HG03039 (cell line): ENCODE measurements around the gene RTF1.

Experiments
- ATAC-seq: cut with Tn5 transposase; IDR thresholded peaks from one replicate; pipeline ENCODE4 v1.9.1; 2021; ENCODE audit warnings: mild to moderate bottlenecking, moderate library complexity; ENCODE audit not compliant: unreplicated experiment

RTF1 gene

GRCh38 chr15:41484937-41485625 lies 68.2 kb downstream of the RTF1 start:
- ATAC-seq, result no peak

DNA sequence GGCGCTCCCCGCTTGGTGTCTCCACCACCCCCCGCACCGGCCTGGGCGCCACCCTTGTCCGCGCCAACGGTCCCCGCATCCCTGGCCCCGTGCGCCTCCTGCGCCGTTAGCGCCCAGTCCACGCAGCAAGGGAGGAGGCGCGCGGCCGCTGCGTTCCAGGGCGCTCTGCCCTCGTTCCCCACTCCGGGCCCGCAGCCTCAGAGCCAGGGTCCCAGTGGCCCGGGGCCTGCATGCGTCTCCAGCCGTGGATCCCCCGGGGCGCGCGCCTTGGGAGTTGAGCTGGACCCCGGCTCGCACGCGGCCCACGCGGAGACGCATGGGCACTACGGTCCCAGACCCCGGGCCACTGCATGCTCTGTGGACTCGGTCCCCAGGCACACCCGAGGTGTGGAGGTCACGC lies 69.4 kb downstream of the RTF1 start:
- ATAC-seq, result no peak

- no peak for ATAC-seq
Observed at GRCh38 chr15:41487381-41487780, 70.5 kb downstream of the RTF1 start.

GRCh38 chr15:41487802-41488201 lies 70.9 kb downstream of the RTF1 start:
- no peak for ATAC-seq

- no peak for ATAC-seq
Observed at GRCh38 chr15:41489641-41490040, 72.7 kb downstream of the RTF1 start.

DNA sequence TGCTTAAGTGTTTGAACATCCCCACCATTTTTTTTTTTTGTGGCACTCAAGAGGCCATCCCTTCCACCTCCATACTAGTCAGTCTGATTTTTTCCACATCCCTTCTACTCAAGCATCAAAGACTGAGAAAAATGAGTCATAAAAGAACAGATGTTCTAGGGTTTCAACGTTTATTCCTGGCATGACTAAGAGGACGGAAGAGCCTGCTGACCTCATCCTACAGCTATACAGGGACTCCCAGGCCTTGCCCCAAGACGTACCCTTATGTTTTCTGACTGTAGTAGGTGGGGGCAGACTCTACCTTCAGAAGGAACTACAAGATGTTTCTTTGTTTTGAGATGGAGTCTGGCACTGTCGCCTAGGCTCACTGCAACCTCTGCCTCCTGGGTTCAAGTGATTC lies 73.5 kb downstream of the RTF1 start:
- ATAC-seq, result no peak

GRCh38 chr15:41491889-41492288 lies 75.0 kb downstream of the RTF1 start:
- no peak for ATAC-seq

DNA sequence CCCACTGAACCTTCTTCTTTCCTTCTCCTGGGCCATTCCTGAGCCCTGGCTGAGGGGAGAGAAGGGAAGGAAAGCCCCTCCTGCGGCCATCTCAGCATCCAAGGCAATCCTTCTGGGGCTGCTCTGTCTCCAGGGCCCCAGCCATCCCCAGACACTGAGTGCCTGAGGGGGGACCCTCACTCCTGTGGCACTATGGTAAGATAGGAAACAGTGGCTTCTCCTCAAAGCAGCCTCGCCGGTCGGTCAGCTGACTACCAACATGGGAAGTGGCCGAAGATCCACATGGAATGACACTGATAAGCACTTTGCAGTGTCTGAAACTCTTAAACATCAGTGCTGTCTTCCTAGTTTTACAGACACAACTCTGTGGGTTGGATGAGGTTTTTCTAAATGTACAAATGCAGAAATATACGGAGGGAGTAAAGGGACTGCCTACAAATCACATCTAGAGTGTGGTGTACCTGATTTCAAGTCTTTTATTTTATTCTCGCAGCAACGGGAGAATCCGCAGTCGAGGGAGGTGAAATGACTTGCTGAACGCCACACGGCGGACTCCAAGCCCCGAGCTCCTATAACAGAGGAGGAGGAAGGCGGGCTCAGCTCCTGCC lies 75.8 kb downstream of the RTF1 start:
- ATAC-seq, result no peak

DNA sequence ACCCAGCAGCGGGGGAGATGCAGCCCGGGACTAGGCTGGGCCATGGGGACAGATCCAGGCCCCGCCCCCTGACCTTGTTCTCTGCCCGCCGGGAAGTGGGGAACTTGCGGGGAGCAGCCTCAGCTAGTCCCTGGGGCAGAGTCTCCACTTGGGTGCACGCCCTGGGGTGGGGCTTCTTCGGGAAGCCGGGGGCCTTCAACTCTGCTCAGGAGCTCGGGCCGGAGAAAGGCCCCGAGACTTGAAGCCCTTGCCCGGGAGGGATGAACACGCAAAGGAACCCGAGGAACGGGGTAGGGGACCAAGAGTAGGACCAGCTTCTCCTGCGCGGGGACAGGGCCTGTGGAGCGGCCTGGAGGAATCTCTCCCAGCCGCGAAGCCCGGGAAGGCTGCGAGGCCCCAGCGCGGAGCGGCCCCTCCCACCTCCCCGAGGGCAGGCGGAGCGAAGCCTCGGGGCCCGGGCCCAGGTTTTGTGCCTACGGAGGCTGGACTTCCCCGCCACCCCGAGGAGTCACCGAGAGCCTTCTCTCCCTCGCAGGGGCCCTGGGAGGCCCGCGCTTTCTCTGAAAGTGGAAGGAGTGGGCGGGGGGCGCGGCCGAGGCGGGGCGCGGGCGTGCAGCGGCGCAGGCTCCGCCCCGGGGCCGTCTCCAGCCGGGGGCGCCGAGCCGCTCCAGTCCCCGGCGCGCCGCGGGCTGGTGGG lies 76.5 kb downstream of the RTF1 start, which contains the start of gene ITPKA:
Gene ITPKA, plus strand, starts transcription at position 670 of the 697 bp plus-strand sequence. CDS start 54 bp downstream, outside the sequence.
- ATAC-seq, result peak; percentile 51

DNA sequence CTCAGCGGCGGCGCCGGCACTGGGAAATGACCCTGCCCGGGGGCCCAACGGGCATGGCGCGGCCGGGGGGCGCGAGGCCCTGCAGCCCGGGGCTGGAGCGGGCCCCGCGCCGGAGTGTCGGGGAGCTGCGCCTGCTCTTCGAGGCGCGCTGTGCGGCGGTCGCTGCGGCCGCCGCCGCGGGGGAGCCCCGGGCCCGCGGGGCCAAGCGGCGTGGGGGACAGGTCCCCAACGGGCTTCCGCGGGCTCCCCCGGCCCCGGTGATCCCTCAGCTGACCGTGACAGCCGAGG lies 77.0 kb downstream of the RTF1 start:
- no peak for ATAC-seq

- peak; percentile 6 for ATAC-seq
Observed at GRCh38 chr15:41494190-41494921, 77.5 kb downstream of the RTF1 start.

GRCh38 chr15:41494922-41495735 lies 78.2 kb downstream of the RTF1 start:
- ATAC-seq, result no peak

DNA sequence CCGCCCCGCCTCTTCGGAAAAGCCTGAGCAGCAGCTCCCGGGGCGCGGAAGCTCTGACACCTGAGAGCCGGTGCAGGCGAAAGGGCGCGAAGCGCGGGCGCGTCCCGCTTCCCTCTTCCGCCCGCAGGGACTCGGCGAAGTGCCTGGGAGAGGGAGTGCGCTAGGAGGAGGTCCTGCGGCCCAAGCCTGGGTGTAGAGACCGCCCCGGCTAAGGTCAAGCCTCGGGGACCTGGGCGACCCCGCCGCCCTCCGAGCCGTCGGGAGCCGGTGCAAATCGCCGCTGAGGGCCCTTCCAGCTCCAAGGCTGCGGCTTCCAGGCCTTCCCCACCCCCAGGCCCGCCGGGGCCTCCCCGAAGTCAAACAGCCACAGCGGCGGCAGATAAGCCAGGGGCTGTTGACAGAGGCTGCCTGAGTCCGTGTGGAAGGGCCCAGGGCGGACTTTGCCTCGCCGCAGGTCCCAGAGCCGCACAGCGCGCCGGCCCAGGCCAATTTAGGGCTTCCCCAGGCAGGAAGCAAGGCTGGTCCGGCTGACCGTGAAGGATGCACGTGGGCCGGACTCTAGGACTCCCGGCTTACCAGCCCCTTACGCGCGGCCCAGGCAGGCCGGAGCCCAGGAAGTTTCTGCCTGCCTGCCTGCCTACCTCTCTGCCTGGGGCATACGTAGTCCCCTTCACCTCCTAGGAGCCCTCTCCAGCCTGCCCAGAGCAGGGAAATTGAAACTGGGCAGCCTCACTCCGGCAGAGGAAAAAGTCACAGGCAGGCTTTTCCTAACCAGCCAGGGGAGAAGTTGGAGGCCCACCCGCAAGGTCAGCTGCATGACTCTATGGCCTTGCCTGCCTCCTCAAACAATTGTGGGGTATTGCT lies 79.1 kb downstream of the RTF1 start:
- ATAC-seq, result no peak

GRCh38 chr15:41498657-41499056 lies 81.8 kb downstream of the RTF1 start:
- ATAC-seq, result no peak

DNA sequence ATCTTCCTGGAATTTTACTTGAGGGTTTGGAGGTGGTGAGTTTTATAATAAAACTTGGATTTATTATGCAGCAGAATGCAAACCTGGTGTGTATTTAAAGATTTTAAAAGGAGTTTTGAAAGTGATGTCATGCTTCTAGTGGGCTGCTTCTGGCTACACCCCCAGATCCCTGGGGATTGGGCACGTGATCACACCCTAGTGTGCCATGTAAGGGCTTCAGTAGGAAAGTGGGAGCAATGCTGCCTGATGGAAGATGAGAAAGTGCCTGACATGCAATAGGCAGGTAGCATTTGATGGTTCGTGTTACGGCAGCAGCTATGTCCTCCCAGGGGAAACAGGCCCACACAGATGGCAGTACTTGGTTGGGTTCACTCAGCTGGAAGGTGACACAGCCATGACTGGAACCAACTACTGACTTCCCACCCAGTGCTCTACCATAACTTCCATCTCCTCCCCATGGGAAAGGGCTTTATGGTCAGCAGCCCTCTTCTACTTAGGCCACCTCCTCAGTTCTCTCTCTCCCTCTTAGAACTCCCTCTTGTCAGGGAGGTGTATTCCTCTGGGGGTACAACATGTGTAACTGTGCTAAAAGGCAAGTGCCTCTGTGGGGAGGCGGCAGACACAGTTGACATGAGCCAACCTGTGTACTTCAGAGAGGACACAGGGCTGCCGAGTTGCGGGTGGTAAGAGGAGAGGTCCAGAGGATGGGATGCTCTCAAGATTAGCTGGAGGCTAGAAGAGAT lies 82.4 kb downstream of the RTF1 start:
- no peak for ATAC-seq

- no peak for ATAC-seq
Observed at GRCh38 chr15:41501191-41501917, 84.5 kb downstream of the RTF1 start.

- no peak for ATAC-seq
Observed at GRCh38 chr15:41501931-41502794, 85.3 kb downstream of the RTF1 start.
